ENCODE measurements around the gene KLHL36.

GRCh38 chr16:84630009-84630408 lies 18.3 kb upstream of the KLHL36 start:
- TF ChIP-seq CTCF (IDR thresholded peaks at IDR 0.05): no peak
- no peak for TF ChIP-seq EP300 (IDR thresholded peaks at IDR 0.05)

All from upper lobe of left lung (tissue), 4 donors.